ENCODE results near the gene ABHD5. TPM values are rescaled to one million over a fixed set of nuclear protein-coding genes. Genes with fewer than 3 reads are reported as not detected.

ABHD5 gene
- total RNA-seq, 1 experiment from 2014 or later: 29.5 TPM

DNA sequence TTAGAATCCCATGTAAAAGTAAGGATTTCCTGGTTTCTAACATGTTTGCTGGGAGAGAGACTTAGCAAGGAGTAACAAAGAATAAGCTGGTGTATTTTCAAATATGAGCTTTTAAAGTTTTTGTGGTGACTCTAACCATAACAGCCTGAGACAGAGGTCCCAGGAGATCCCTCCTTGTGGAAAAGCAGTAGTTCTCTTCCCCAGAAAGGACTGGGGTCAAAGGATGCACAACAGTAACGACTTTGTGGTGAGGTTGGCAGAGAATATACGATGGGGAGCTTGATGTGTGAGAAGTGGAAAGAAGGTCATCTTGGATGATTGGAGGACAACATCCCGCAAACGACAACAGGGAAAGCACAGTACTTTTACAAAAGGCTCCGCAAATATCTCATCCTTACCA, 38.2 kb downstream of the ABHD5 start:
- POLR2A ChIA-PET (ENCODE audit: unreplicated experiment): no interaction called here

DNA sequence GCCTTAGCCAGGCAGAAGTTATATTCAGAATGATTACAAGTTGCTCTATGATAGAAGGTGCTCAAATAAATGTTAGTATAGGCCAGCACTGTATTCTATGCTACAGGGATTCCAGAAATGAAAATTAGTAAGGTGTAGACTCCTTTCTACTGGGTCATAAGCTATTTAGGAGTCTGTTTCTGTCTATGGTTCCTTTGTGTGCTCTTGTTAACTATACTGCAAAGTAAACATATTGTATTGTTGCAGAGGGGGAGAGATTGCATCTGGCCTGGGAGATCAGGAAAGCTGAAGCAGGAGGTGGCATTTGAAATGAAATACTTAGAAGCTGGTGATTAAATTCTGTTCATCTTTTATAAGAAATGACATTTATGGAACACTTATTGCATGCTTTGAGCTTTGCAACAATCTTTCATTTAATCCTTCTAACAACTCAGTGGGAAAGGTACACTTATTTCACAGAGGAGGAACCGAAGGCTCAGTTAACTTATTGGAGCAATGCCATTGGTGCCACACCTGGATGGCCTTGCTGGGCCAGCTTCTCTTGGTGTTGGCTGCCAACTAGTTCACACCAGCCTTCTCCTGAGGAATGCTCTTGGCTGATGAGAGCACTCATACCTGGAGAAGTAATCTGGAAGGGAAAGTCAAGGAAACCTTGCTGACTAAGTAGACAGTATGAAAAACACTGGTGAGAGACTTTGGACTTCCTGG, 39.1 kb downstream of the ABHD5 start:
- H3K9me3 ChIP-seq (ENCODE audit: low read length): no peaks in the 10 kb centered on the region
- peak; percentile 49 for ATAC-seq
- H3K79me2 ChIP-seq (ENCODE audit: low read length): no peaks in the 10 kb centered on the region
- H3K4me3 ChIP-seq (ENCODE audit: low read length): no peak overlapping the region
- H3K27ac ChIP-seq (ENCODE audit: low read length): no peak overlapping the region
- no peak overlapping the region for H3K4me2 ChIP-seq (ENCODE audit: low read length)
- no peaks in the 10 kb centered on the region for H4K20me1 ChIP-seq (ENCODE audit: low read length)
- no peak overlapping the region for H2AFZ ChIP-seq (ENCODE audit: low read length)
- ChIA-PET CTCF (no interaction called here), POLR2A (ENCODE audit: unreplicated experiment) (no interaction called here)
- H3K9me2 ChIP-seq (replicated peaks; ENCODE audit: low read length): no peaks in the 10 kb centered on the region
- intact Hi-C loops (cut with micrococcal nuclease): no loop called here
- H3F3A ChIP-seq (ENCODE audit: low read length, unreplicated experiment): no peaks in the 10 kb centered on the region
- TF ChIP-seq, protein P1, sequence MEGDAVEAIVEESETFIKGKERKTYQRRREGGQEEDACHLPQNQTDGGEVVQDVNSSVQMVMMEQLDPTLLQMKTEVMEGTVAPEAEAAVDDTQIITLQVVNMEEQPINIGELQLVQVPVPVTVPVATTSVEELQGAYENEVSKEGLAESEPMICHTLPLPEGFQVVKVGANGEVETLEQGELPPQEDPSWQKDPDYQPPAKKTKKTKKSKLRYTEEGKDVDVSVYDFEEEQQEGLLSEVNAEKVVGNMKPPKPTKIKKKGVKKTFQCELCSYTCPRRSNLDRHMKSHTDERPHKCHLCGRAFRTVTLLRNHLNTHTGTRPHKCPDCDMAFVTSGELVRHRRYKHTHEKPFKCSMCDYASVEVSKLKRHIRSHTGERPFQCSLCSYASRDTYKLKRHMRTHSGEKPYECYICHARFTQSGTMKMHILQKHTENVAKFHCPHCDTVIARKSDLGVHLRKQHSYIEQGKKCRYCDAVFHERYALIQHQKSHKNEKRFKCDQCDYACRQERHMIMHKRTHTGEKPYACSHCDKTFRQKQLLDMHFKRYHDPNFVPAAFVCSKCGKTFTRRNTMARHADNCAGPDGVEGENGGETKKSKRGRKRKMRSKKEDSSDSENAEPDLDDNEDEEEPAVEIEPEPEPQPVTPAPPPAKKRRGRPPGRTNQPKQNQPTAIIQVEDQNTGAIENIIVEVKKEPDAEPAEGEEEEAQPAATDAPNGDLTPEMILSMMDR (conservative IDR thresholded peaks at IDR 0.05; ENCODE audit: low read depth, low read length): no peak
- TF ChIP-seq EZH2phosphoT487 (IDR thresholded peaks at IDR 0.05; ENCODE audit: borderline replicate concordance, low read length) (no peak), EZH2 (IDR thresholded peaks at IDR 0.05; ENCODE audit: low read length, unreplicated experiment) (no peak)
- DNase-seq: no peak
- no peak overlapping the region for H3K9ac ChIP-seq (ENCODE audit: low read length)
- BruUV-seq (replicated peaks): no TSS peak
- H3K36me3 ChIP-seq (ENCODE audit: low read depth, low read length): no peaks in the 10 kb centered on the region
- no peaks in the 10 kb centered on the region for H3K27me3 ChIP-seq (ENCODE audit: low read length)
- H3K4me1 ChIP-seq (ENCODE audit: insufficient read depth, low read length): no peaks in the 10 kb centered on the region

More for the DNA sequence above, 38.2 kb downstream of the ABHD5 start:
- TF ChIP-seq, protein P1 (conservative IDR thresholded peaks at IDR 0.05; ENCODE audit: low read depth, low read length): no peak
- TF ChIP-seq EZH2phosphoT487 (IDR thresholded peaks at IDR 0.05; ENCODE audit: borderline replicate concordance, low read length) (no peak), EZH2 (IDR thresholded peaks at IDR 0.05; ENCODE audit: low read length, unreplicated experiment) (no peak)
- Histone ChIP-seq H3K4me1 (ENCODE audit: insufficient read depth, low read length) (no peaks in the 10 kb centered on the region), H3K4me2 (ENCODE audit: low read length) (no peak overlapping the region), H3K27me3 (ENCODE audit: low read length) (no peaks in the 10 kb centered on the region), H3K9me2 (replicated peaks; ENCODE audit: low read length) (no peaks in the 10 kb centered on the region), H2AFZ (ENCODE audit: low read length) (no peak overlapping the region), H3K36me3 (ENCODE audit: low read depth, low read length) (no peaks in the 10 kb centered on the region), H3K79me2 (ENCODE audit: low read length) (no peaks in the 10 kb centered on the region), H3K9me3 (ENCODE audit: low read length) (no peaks in the 10 kb centered on the region), H3K27ac (ENCODE audit: low read length) (no peak overlapping the region), H3K9ac (ENCODE audit: low read length) (no peak overlapping the region), H3K4me3 (ENCODE audit: low read length) (no peak overlapping the region), H4K20me1 (ENCODE audit: low read length) (no peaks in the 10 kb centered on the region), H3F3A (ENCODE audit: low read length, unreplicated experiment) (no peaks in the 10 kb centered on the region)
- no peak for ATAC-seq
- CTCF ChIA-PET: no interaction called here
- no TSS peak for BruUV-seq (replicated peaks)
- DNase-seq: no peak
- intact Hi-C loops (cut with micrococcal nuclease): no loop called here

GRCh38 chr3:43732747-43733425, 42.1 kb downstream of the ABHD5 start:
- BruUV-seq (replicated peaks): no TSS peak
- no peaks in the 10 kb centered on the region for H4K20me1 ChIP-seq (ENCODE audit: low read length)
- no peak for DNase-seq
- no peaks in the 10 kb centered on the region for H3K27me3 ChIP-seq (ENCODE audit: low read length)
- no peak overlapping the region for H3K4me2 ChIP-seq (ENCODE audit: low read length)
- TF ChIP-seq, protein P1 (conservative IDR thresholded peaks at IDR 0.05; ENCODE audit: low read depth, low read length): no peak
- no peak for TF ChIP-seq EZH2phosphoT487 (IDR thresholded peaks at IDR 0.05; ENCODE audit: borderline replicate concordance, low read length)
- no peak overlapping the region for H3K9ac ChIP-seq (ENCODE audit: low read length)
- POLR2A ChIA-PET (ENCODE audit: unreplicated experiment): no interaction called here
- no peaks in the 10 kb centered on the region for H3K79me2 ChIP-seq (ENCODE audit: low read length)
- ATAC-seq: no peak
- H3K4me1 ChIP-seq (ENCODE audit: insufficient read depth, low read length): peaks cover 14% of the 10 kb centered on the region
- CTCF ChIA-PET: no interaction called here
- no peak overlapping the region for H2AFZ ChIP-seq (ENCODE audit: low read length)
- intact Hi-C loops (cut with micrococcal nuclease): no loop called here
- H3K9me3 ChIP-seq (ENCODE audit: low read length): no peaks in the 10 kb centered on the region
- no peaks in the 10 kb centered on the region for H3F3A ChIP-seq (ENCODE audit: low read length, unreplicated experiment)
- no peaks in the 10 kb centered on the region for H3K36me3 ChIP-seq (ENCODE audit: low read depth, low read length)
- no peak overlapping the region for H3K27ac ChIP-seq (ENCODE audit: low read length)
- no peak overlapping the region for H3K4me3 ChIP-seq (ENCODE audit: low read length)
- no peaks in the 10 kb centered on the region for H3K9me2 ChIP-seq (replicated peaks; ENCODE audit: low read length)
